CD4-positive, alpha-beta T cell treated with Interleukin-4 for 1 hour (primary cell): ENCODE measurements around the gene USP14.
"Not testable (repeated sequence)": the region's sequence is repeated elsewhere in the genome, so short reads cannot be mapped to it uniquely, and the experiment has no call there.

Experiments used
- DNase-seq, 2 donors: peaks; one replicate each; pipeline ENCODE4 v3.0.0-alpha.2; 2020 to 2022

USP14 gene

GRCh38 chr18:158128-159036, at the start of gene USP14:
Gene USP14, plus strand, starts transcription at chr18:158557. Its CDS starts 142 bp downstream, at chr18:158699.
- peak; percentile 98 for DNase-seq

- DNase-seq = not testable (repeated sequence)
These were observed 49.7 kb upstream of the USP14 start for GRCh38 chr18:108665-109063.

GRCh38 chr18:109130-109921, 49.0 kb upstream of the USP14 start:
- peak; percentile 66 to 76 for DNase-seq

GRCh38 chr18:109922-110261, 48.5 kb upstream of the USP14 start:
- DNase-seq = peak in 1 of 2 donors; percentile 53

- peak in 1 of 2 donors; percentile 36 for DNase-seq
These were observed 47.8 kb upstream of the USP14 start for GRCh38 chr18:110351-111201.

- peak; percentile 70 to 79 for DNase-seq
These were observed 46.9 kb upstream of the USP14 start for GRCh38 chr18:111306-112014.

- DNase-seq = not testable (repeated sequence)
These were observed 46.2 kb upstream of the USP14 start for GRCh38 chr18:112015-112733.

- DNase-seq = not testable (repeated sequence)
These were observed 37.7 kb upstream of the USP14 start for GRCh38 chr18:120539-121260.

- no peak for DNase-seq
These were observed 23.3 kb upstream of the USP14 start for GRCh38 chr18:135045-135444.

- peak; percentile 67 to 69 for DNase-seq
These were observed 21.9 kb upstream of the USP14 start for GRCh38 chr18:136433-136832.

- DNase-seq = no peak
These were observed 21.0 kb upstream of the USP14 start for GRCh38 chr18:137327-137726.

GRCh38 chr18:140670-141266, 17.6 kb upstream of the USP14 start:
- DNase-seq = no peak

GRCh38 chr18:142624-143296, 15.6 kb upstream of the USP14 start:
- DNase-seq = not testable (repeated sequence)

GRCh38 chr18:148841-149240, 9.5 kb upstream of the USP14 start:
- no peak for DNase-seq

- no peak for DNase-seq
These were observed 4.2 kb upstream of the USP14 start for GRCh38 chr18:154151-154550.

- no peak for DNase-seq
These were observed 2.7 kb upstream of the USP14 start for GRCh38 chr18:155688-156087.

- DNase-seq = no peak
These were observed 1.7 kb upstream of the USP14 start for GRCh38 chr18:156514-157230.

- DNase-seq = peak in 1 of 2 donors; percentile 8
These were observed 788 bp downstream of the USP14 start for GRCh38 chr18:159037-159652.

- DNase-seq = no peak
These were observed 1.6 kb downstream of the USP14 start for GRCh38 chr18:159933-160332.
